ENCODE results near the gene ELOVL7.

DNA sequence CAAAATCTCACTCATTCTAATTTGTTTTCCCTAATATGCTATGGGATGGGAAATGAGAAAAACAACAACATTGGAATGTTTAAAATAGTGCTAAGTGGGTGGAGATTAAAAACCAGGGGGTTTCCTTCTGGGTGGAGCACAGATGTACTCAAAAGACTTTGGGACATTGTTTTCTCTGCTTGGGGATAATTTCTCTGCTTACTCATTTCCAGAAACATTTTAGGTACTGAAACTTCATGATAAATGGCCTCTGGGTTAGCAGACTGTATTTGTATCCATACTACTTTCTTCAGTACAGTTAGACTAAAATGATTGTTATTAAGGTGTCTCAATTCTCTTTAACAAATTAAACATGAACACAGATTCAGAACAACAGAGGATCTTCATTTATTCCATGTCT is 17.4 kb downstream of the ELOVL7 start:
- TF ChIP-seq, protein P1, sequence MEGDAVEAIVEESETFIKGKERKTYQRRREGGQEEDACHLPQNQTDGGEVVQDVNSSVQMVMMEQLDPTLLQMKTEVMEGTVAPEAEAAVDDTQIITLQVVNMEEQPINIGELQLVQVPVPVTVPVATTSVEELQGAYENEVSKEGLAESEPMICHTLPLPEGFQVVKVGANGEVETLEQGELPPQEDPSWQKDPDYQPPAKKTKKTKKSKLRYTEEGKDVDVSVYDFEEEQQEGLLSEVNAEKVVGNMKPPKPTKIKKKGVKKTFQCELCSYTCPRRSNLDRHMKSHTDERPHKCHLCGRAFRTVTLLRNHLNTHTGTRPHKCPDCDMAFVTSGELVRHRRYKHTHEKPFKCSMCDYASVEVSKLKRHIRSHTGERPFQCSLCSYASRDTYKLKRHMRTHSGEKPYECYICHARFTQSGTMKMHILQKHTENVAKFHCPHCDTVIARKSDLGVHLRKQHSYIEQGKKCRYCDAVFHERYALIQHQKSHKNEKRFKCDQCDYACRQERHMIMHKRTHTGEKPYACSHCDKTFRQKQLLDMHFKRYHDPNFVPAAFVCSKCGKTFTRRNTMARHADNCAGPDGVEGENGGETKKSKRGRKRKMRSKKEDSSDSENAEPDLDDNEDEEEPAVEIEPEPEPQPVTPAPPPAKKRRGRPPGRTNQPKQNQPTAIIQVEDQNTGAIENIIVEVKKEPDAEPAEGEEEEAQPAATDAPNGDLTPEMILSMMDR (IDR thresholded peaks at IDR 0.05), result no peak
- no peak for TF ChIP-seq POLR2A (IDR thresholded peaks at IDR 0.05; ENCODE audit: low read depth)

All from esophagus muscularis mucosa (tissue), 3 donors.